ENCODE measurements around the gene CCNT1. TPM values are rescaled to one million over a fixed set of nuclear protein-coding genes. Genes with fewer than 3 reads are reported as not detected.

The CCNT1 gene
- 18.6 and 20.1 TPM in 2 replicates for total RNA-seq

GRCh38 chr12:48716493-48717251 is at the start of gene CCNT1:
TSS of gene CCNT1 (minus strand) at chr12:48716707. CDS start at chr12:48716675, 32 bp downstream.

GRCh38 chr12:48681710-48682532 is 34.6 kb downstream of the CCNT1 start, which contains the start of gene KANSL2:
TSS of gene KANSL2 (minus strand) at chr12:48682238. CDS start at chr12:48681632, 606 bp downstream.

Other genes starting within 250 kb of the CCNT1 start
- gene ANP32D, start 244.1 kb downstream of the CCNT1 start, total RNA-seq: not detected in 2 replicates
- 2.2 TPM in 1 of 2 replicates, not detected in the other for gene C12orf54, start 234.2 kb downstream of the CCNT1 start, total RNA-seq
- gene OR8S1, start 191.1 kb downstream of the CCNT1 start, total RNA-seq: not detected in 2 replicates
- gene LALBA, start 146.7 kb downstream of the CCNT1 start, total RNA-seq: not detected in 2 replicates
- gene KANSL2, start 34.5 kb downstream of the CCNT1 start, total RNA-seq: 45.3 and 45.7 TPM in 2 replicates
- gene ADCY6, start 72.4 kb upstream of the CCNT1 start, total RNA-seq: 15.8 and 42.2 TPM in 2 replicates
- 27.5 and 37.7 TPM in 2 replicates for gene CACNB3, start 101.8 kb upstream of the CCNT1 start, total RNA-seq
- 46.5 and 49.5 TPM in 2 replicates for gene DDX23, start 135.5 kb upstream of the CCNT1 start, total RNA-seq
- 3.4 TPM in 1 of 2 replicates, not detected in the other for gene RND1, start 149.2 kb upstream of the CCNT1 start, total RNA-seq
- gene FKBP11, start 208.8 kb upstream of the CCNT1 start, total RNA-seq: 40.2 and 48.4 TPM in 2 replicates
- gene ARF3, start 240.8 kb upstream of the CCNT1 start, total RNA-seq: 66.7 and 91.0 TPM in 2 replicates